Measurements from ENCODE around the gene IER3. TPM values are rescaled to one million over a fixed set of nuclear protein-coding genes. Genes with fewer than 3 reads are reported as not detected.

Gene IER3
- polyA plus RNA-seq, 1 of the 3 experiments (the other 2 are of a cell fraction) = 12.9 TPM

DNA sequence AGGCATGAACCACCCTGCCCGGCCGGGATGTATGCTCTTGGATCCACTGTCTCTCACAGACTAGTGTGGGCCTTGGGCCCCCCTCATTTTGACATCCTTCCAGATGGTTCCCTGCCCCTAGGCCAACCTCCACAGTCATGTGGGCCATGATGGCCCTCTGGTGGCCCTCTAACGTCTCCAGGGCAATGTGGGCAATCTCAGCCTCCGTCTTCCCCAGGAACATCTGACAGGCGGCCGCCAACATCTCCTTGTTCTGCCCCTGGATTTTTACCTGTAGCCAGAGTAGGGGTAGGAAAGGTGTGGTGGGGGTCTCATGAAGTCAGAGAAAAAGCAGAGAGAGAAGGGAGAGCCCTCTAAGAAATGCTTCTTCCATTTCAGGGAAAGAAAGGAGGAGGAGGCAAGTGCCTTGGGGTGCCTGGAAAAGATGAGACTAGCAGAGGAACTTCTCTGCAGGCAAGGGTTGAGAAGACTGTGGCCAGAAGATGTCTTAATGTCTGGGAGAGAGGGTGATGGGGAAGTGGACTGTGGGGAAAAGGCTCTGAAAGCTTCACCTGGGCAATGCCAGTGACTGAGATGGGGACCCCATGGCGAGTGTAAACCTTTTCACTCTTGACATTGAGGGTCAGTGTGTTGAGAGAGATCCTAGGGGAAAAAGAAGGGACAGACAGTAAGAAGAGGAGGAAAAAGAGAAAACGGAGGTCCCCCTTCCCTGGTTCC is 3.1 kb downstream of the IER3 start:
- CTCF ChIA-PET = interaction anchor here (0.9 to 42.4 kb wide), 5 partner anchors 10 to 339 kb away, joined by 3 to 838 read pairs (median 26); partner anchors contain the start of genes DHX16, NRM and PPP1R18
- POLR2A ChIA-PET = no interaction called here
- TF ChIP-seq JUND (IDR thresholded peaks at IDR 0.05) (no peak), GATA2 (CRISPR knock-in tag; IDR thresholded peaks at IDR 0.05) (no peak), TEAD4 (IDR thresholded peaks at IDR 0.05; ENCODE audit: borderline replicate concordance, insufficient read depth) (no peak), RCOR1 (IDR thresholded peaks at IDR 0.05; ENCODE audit: low read length) (no peak), SMC3 (IDR thresholded peaks at IDR 0.05; ENCODE audit: low read depth, low read length) (no peak), CHD2 (IDR thresholded peaks at IDR 0.05; ENCODE audit: low read length, partially characterized antibody) (no peak)
- TF ChIP-seq, protein P1, sequence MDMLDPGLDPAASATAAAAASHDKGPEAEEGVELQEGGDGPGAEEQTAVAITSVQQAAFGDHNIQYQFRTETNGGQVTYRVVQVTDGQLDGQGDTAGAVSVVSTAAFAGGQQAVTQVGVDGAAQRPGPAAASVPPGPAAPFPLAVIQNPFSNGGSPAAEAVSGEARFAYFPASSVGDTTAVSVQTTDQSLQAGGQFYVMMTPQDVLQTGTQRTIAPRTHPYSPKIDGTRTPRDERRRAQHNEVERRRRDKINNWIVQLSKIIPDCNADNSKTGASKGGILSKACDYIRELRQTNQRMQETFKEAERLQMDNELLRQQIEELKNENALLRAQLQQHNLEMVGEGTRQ (IDR thresholded peaks at IDR 0.05; ENCODE audit: borderline replicate concordance, low read depth, low read length) = no peak
- TF ChIP-seq, protein P2, sequence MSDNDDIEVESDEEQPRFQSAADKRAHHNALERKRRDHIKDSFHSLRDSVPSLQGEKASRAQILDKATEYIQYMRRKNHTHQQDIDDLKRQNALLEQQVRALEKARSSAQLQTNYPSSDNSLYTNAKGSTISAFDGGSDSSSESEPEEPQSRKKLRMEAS (IDR thresholded peaks at IDR 0.05; ENCODE audit: low read depth) = no peak
- TF ChIP-seq, protein P3, sequence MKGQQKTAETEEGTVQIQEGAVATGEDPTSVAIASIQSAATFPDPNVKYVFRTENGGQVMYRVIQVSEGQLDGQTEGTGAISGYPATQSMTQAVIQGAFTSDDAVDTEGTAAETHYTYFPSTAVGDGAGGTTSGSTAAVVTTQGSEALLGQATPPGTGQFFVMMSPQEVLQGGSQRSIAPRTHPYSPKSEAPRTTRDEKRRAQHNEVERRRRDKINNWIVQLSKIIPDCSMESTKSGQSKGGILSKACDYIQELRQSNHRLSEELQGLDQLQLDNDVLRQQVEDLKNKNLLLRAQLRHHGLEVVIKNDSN (IDR thresholded peaks at IDR 0.05; ENCODE audit: borderline replicate concordance, low read depth) = no peak
- WGBS (ENCODE audit: low lambda C conversion rate) = 70% methylated on average over 8 of the region's 8 CpGs
- Histone ChIP-seq H3K36me3 (replicated peaks in 1 of 2; ENCODE audit: control insufficient read depth in 1 of 2, insufficient read depth in 2 of 2, low read length in 1 of 2) (peaks cover 29 to 40% of the 10 kb centered on the region in 2 experiments), H3K4me3 (ENCODE audit: low read depth in 2 of 2, low read length in 1 of 2) (peak overlapping the region; percentile 75 to 76), H3K27ac (ENCODE audit: low read depth in 2 of 2, low read length in 1 of 2) (peak overlapping the region; percentile 84 to 95), H3K9me2 (no peaks in the 10 kb centered on the region), H3K9me3 (no peaks in the 10 kb centered on the region), H3K27me3 (ENCODE audit: insufficient read depth) (no peaks in the 10 kb centered on the region), H3K4me1 (ENCODE audit: control insufficient read depth in 1 of 2, insufficient read depth in 2 of 2, low read depth in 1 of 2, low read length in 1 of 2) (peaks cover 21 to 26% of the 10 kb centered on the region in 2 experiments), H3K4me2 (peak overlapping the region; percentile 85), H3K79me2 (ENCODE audit: insufficient read depth) (peaks cover 74% of the 10 kb centered on the region), H4K20me1 (ENCODE audit: insufficient read depth) (no peaks in the 10 kb centered on the region), H2AFZ (ENCODE audit: low read depth) (no peak overlapping the region), H3K9ac (peak overlapping the region; percentile 87), H3F3A (replicated peaks; ENCODE audit: insufficient read depth) (peaks cover 14% of the 10 kb centered on the region)
- no peak for DNase-seq

DNA sequence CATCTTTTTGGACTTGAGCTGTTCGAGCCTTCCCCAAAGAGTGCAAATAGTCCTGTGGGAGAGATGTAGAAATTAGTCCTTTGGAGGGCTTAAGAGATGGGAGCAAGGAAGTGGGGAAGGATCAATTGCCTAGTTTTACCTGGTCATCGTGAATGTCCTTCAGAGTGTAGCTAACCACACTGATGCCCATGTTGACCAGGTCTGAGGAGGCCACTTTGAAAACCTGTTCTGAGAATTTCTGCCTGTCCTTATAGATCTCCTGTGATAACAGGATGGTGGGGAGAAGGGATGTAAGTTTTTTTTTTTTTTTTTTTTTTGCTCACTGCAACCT is 3.8 kb downstream of the IER3 start:
- Histone ChIP-seq H3K9ac (peak overlapping the region; percentile 87), H3K36me3 (replicated peaks in 1 of 2; ENCODE audit: control insufficient read depth in 1 of 2, insufficient read depth in 2 of 2, low read length in 1 of 2) (peaks cover 32 to 48% of the 10 kb centered on the region in 2 experiments), H3K4me1 (ENCODE audit: control insufficient read depth in 1 of 2, insufficient read depth in 2 of 2, low read depth in 1 of 2, low read length in 1 of 2) (peaks cover 21 to 26% of the 10 kb centered on the region in 2 experiments), H3K9me2 (no peaks in the 10 kb centered on the region), H3K9me3 (no peaks in the 10 kb centered on the region), H3K79me2 (ENCODE audit: insufficient read depth) (peaks cover 81% of the 10 kb centered on the region), H3K4me3 (ENCODE audit: low read depth in 2 of 2, low read length in 1 of 2) (no peak overlapping the region), H2AFZ (ENCODE audit: low read depth) (no peak overlapping the region), H4K20me1 (ENCODE audit: insufficient read depth) (peaks cover 5% of the 10 kb centered on the region; the same call in 1 of the 2 replicates), H3K4me2 (peak overlapping the region; percentile 85), H3F3A (replicated peaks; ENCODE audit: insufficient read depth) (peaks cover 8% of the 10 kb centered on the region), H3K27me3 (ENCODE audit: insufficient read depth) (no peaks in the 10 kb centered on the region), H3K27ac (ENCODE audit: low read depth in 2 of 2, low read length in 1 of 2) (peak overlapping the region in 1 of 2 experiments; percentile 84; a peak in 2 of 4 replicates)
- no peak for DNase-seq
- 82% methylated on average over 2 of the region's 2 CpGs for WGBS (ENCODE audit: low lambda C conversion rate)
- ChIA-PET CTCF (interaction anchor here (4.1 to 42.4 kb wide), 3 partner anchors 10 to 55 kb away, joined by 26 to 838 read pairs (median 73); partner anchors contain the start of genes DHX16, NRM and PPP1R18), POLR2A (interaction anchor here (0.8 kb wide), 1 partner anchor 9 kb away, joined by 6 read pairs; no protein-coding TSS in a partner anchor)
- TF ChIP-seq TAF1 (IDR thresholded peaks at IDR 0.05; ENCODE audit: borderline replicate concordance, low read depth, low read length) (no peak), EP300 (IDR thresholded peaks at IDR 0.05; ENCODE audit: borderline replicate concordance in 1 of 2, low read depth in 1 of 2, low read length in 1 of 2) (no peak), RAD21 (IDR thresholded peaks at IDR 0.05; ENCODE audit: low read length) (no peak), YY1 (IDR thresholded peaks at IDR 0.05; ENCODE audit: low read depth) (no peak), RFX5 (IDR thresholded peaks at IDR 0.05; ENCODE audit: low read length) (no peak)
- TF ChIP-seq, protein P4, sequence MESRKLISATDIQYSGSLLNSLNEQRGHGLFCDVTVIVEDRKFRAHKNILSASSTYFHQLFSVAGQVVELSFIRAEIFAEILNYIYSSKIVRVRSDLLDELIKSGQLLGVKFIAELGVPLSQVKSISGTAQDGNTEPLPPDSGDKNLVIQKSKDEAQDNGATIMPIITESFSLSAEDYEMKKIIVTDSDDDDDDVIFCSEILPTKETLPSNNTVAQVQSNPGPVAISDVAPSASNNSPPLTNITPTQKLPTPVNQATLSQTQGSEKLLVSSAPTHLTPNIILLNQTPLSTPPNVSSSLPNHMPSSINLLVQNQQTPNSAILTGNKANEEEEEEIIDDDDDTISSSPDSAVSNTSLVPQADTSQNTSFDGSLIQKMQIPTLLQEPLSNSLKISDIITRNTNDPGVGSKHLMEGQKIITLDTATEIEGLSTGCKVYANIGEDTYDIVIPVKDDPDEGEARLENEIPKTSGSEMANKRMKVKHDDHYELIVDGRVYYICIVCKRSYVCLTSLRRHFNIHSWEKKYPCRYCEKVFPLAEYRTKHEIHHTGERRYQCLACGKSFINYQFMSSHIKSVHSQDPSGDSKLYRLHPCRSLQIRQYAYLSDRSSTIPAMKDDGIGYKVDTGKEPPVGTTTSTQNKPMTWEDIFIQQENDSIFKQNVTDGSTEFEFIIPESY (IDR thresholded peaks at IDR 0.05; ENCODE audit: borderline replicate concordance, low read depth) = no peak
